HG02798 (cell line): ENCODE measurements around the gene SAMD14.

Experiments
- ATAC-seq: cut with Tn5 transposase; IDR thresholded peaks from one replicate; pipeline ENCODE4 v1.9.1; 2021; ENCODE audit warnings: mild to moderate bottlenecking; ENCODE audit not compliant: unreplicated experiment, poor library complexity

SAMD14 gene

GRCh38 chr17:50101346-50102163 lies 28.4 kb downstream of the SAMD14 start:
- ATAC-seq = no peak

- ATAC-seq = no peak
Measured at GRCh38 chr17:50100921-50101345, 29.0 kb downstream of the SAMD14 start.

GRCh38 chr17:50100480-50100883 lies 29.5 kb downstream of the SAMD14 start:
- no peak for ATAC-seq

- no peak for ATAC-seq
Measured at GRCh38 chr17:50099003-50099402, 31.0 kb downstream of the SAMD14 start.

GRCh38 chr17:50098583-50098982 lies 31.4 kb downstream of the SAMD14 start:
- ATAC-seq = no peak

GRCh38 chr17:50097926-50098325 lies 32.0 kb downstream of the SAMD14 start:
- no peak for ATAC-seq

GRCh38 chr17:50097455-50097854 lies 32.5 kb downstream of the SAMD14 start:
- no peak for ATAC-seq

- ATAC-seq = no peak
Measured at GRCh38 chr17:50096758-50097157, 33.2 kb downstream of the SAMD14 start.

- ATAC-seq = no peak
Measured at GRCh38 chr17:50096092-50096491, 33.9 kb downstream of the SAMD14 start.

GRCh38 chr17:50095626-50096037 lies 34.3 kb downstream of the SAMD14 start:
- no peak for ATAC-seq

GRCh38 chr17:50094753-50095619 lies 35.0 kb downstream of the SAMD14 start, which contains the start of gene PDK2:
Gene PDK2 (plus strand): TSS chr17:50095351. CDS start chr17:50095436, 85 bp downstream.
- ATAC-seq = peak; percentile 96

- peak; percentile 35 for ATAC-seq
Measured at GRCh38 chr17:50094243-50094752, 35.7 kb downstream of the SAMD14 start.

GRCh38 chr17:50093807-50094206 lies 36.2 kb downstream of the SAMD14 start:
- ATAC-seq = no peak

- ATAC-seq = no peak
Measured at GRCh38 chr17:50093246-50093645, 36.7 kb downstream of the SAMD14 start.

GRCh38 chr17:50091918-50092285 lies 38.1 kb downstream of the SAMD14 start:
- ATAC-seq = no peak

- ATAC-seq = no peak
Measured at GRCh38 chr17:50090971-50091917, 38.7 kb downstream of the SAMD14 start.

GRCh38 chr17:50090071-50090470 lies 39.9 kb downstream of the SAMD14 start:
- no peak for ATAC-seq

- ATAC-seq = no peak
Measured at GRCh38 chr17:50088952-50089825, 40.8 kb downstream of the SAMD14 start.

- ATAC-seq = no peak
Measured at GRCh38 chr17:50087912-50088405, 42.0 kb downstream of the SAMD14 start.
